ENCODE results near the gene STAM.

GRCh38 chr10:17684537-17684936 lies 40.6 kb downstream of the STAM start:
- TF ChIP-seq CTCF (IDR thresholded peaks at IDR 0.05; ENCODE audit: poor library complexity, severe bottlenecking) (no peak), EZH2 (IDR thresholded peaks at IDR 0.05; ENCODE audit: borderline replicate concordance, insufficient read depth, low read length, poor library complexity, severe bottlenecking) (no peak), REST (IDR thresholded peaks at IDR 0.05; ENCODE audit: borderline replicate concordance) (no peak), TAF1 (IDR thresholded peaks at IDR 0.05; ENCODE audit: low read depth) (no peak), MXI1 (conservative IDR thresholded peaks at IDR 0.05; ENCODE audit: poor library complexity, severe bottlenecking) (no peak), RAD21 (conservative IDR thresholded peaks at IDR 0.05) (no peak), EP300 (conservative IDR thresholded peaks at IDR 0.05; ENCODE audit: poor library complexity, severe bottlenecking) (no peak), POLR2AphosphoS5 (IDR thresholded peaks at IDR 0.05) (no peak), SMC3 (conservative IDR thresholded peaks at IDR 0.05; ENCODE audit: poor library complexity) (no peak)

Measured in neural cell (in vitro differentiated cells).